OCI-LY3 (cell line): ENCODE data around the gene SMTN.

Source experiments
- H2AFZ ChIP-seq: fragments of 200-600, 300-600 bp; shearing (Covaris generic); 2 replicates; pipeline ENCODE4 v1.6.0; 2014; ENCODE audit warnings: antibody characterized with exemption, low read depth, low read length
- H3K27ac ChIP-seq: fragments of 200-600, 300-600 bp; sonication (generic); 2 replicates; pipeline ENCODE4 v1.5.1; 2014; ENCODE audit warnings: mild to moderate bottlenecking, low read length, moderate library complexity, mixed read lengths
- H3K27me3 ChIP-seq: fragments of 200-600, 300-600 bp; sonication (generic); 2 replicates; pipeline ENCODE4 v1.6.1; 2014; ENCODE audit warnings: low read depth, low read length, mixed read lengths
- H3K36me3 ChIP-seq: fragments of 200-600, 300-600 bp; sonication (generic); replicated peaks from 2 replicates; pipeline ENCODE3; 2014; ENCODE audit warnings: low read depth, low read length, mixed read lengths
- H3K4me1 ChIP-seq: fragments of 300-600, 200-600 bp; sonication (generic); 2 replicates; pipeline ENCODE4 v1.6.1; 2014; ENCODE audit warnings: low read length, mixed read lengths
- H3K4me2 ChIP-seq: fragments of 200-600, 300-600 bp; sonication (generic); 2 replicates; pipeline ENCODE4 v1.6.1; 2014; ENCODE audit warnings: low read length, mixed read lengths
- H3K4me3 ChIP-seq: fragments of 300-600, 200-600 bp; sonication (generic); 2 replicates; pipeline ENCODE4 v1.5.1; 2014; ENCODE audit warnings: antibody characterized with exemption, mild to moderate bottlenecking, low read length, moderate library complexity
- H3K79me2 ChIP-seq: fragments of 300-600, 200-600 bp; shearing (Covaris generic); 2 replicates; pipeline ENCODE4 v1.6.1; 2014; ENCODE audit warnings: mild to moderate bottlenecking, low read length, mixed read lengths
- H3K9ac ChIP-seq: fragments of 300-600, 200-600 bp; shearing (Covaris generic); 2 replicates; pipeline ENCODE4 v1.6.0; 2014; ENCODE audit warnings: mild to moderate bottlenecking, low read length, moderate library complexity
- H3K9me3 ChIP-seq: fragments of 200-600, 300-600 bp; shearing (Covaris generic); 2 replicates; pipeline ENCODE4 v1.6.1; 2014; ENCODE audit warnings: low read length, mixed read lengths; ENCODE audit not compliant: insufficient read depth
- H4K20me1 ChIP-seq: fragments of 200-600, 300-600 bp; sonication (generic); 2 replicates; pipeline ENCODE4 v1.6.1; 2016; ENCODE audit warnings: low read length, mixed read lengths; ENCODE audit not compliant: insufficient read depth
- CTCF ChIP-seq: fragments of 200-600, 300-600 bp; sonication (generic); IDR thresholded peaks from 2 replicates; pipeline ENCODE4 v1.5.1; 2014; ENCODE audit warnings: antibody characterized with exemption, low read length, low read depth
- EZH2phosphoT487 ChIP-seq: fragments of 200-600 bp; shearing (Covaris generic); IDR thresholded peaks from 2 replicates; pipeline ENCODE4 v1.6.1; 2018; ENCODE audit warnings: antibody characterized with exemption, mixed run types, low read depth

Gene SMTN

DNA sequence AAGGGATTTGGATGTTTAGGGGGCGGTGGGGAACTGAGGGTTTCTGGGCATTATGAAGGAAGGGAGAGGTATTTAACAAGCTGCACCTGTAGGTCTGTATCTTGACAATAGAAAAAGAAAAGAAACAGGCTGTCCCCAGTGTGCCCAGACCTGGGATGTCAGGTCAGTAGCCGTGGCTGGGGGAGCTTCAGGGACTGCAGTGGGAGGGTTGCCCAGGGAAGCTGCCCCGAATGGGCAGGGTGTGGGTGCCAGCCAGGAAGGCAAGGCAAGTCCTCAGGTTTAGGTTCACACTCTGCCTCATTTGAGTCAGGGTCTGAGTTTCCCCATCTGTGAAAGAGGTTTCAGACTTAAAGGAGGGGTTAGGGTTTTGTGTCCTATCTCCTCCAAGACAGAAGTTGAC is 43.2 kb downstream of the SMTN start:
- Histone ChIP-seq H3K4me2 (no peak overlapping the region), H3K79me2 (no peaks in the 10 kb centered on the region), H3K27me3 (no peaks in the 10 kb centered on the region), H3K36me3 (no peaks in the 10 kb centered on the region), H4K20me1 (no peaks in the 10 kb centered on the region), H3K4me3 (no peak overlapping the region), H2AFZ (no peak overlapping the region), H3K9ac (no peak overlapping the region), H3K9me3 (no peaks in the 10 kb centered on the region), H3K4me1 (peaks cover 6% of the 10 kb centered on the region; the same call in 1 of the 2 replicates), H3K27ac (no peak overlapping the region)
- no peak for TF ChIP-seq CTCF
- no peak for TF ChIP-seq EZH2phosphoT487

- no peaks in the 10 kb centered on the region for H3K27me3 ChIP-seq
- TF ChIP-seq EZH2phosphoT487 (no peak), CTCF (no peak)
- H3K4me1 ChIP-seq: peaks cover 6% of the 10 kb centered on the region; the same call in 1 of the 2 replicates
- no peak overlapping the region for H2AFZ ChIP-seq
- H3K4me3 ChIP-seq: no peak overlapping the region
- no peaks in the 10 kb centered on the region for H3K79me2 ChIP-seq
- H3K9me3 ChIP-seq: no peaks in the 10 kb centered on the region
- H3K27ac ChIP-seq: no peak overlapping the region
- H3K4me2 ChIP-seq: no peak overlapping the region
- H3K9ac ChIP-seq: no peak overlapping the region
- H4K20me1 ChIP-seq: no peaks in the 10 kb centered on the region
- no peaks in the 10 kb centered on the region for H3K36me3 ChIP-seq
These were observed 43.8 kb downstream of the SMTN start for GRCh38 chr22:31124811-31125465.

- TF ChIP-seq EZH2phosphoT487 (no peak), CTCF (no peak)
- Histone ChIP-seq H3K9me3 (no peaks in the 10 kb centered on the region), H3K4me3 (no peak overlapping the region), H3K36me3 (no peaks in the 10 kb centered on the region), H3K79me2 (no peaks in the 10 kb centered on the region), H3K4me2 (no peak overlapping the region), H3K4me1 (peaks cover 6% of the 10 kb centered on the region; the same call in 1 of the 2 replicates), H3K27me3 (no peaks in the 10 kb centered on the region), H4K20me1 (no peaks in the 10 kb centered on the region), H3K9ac (no peak overlapping the region), H3K27ac (no peak overlapping the region), H2AFZ (no peak overlapping the region)
These were observed 44.5 kb downstream of the SMTN start for GRCh38 chr22:31125521-31126117.

DNA sequence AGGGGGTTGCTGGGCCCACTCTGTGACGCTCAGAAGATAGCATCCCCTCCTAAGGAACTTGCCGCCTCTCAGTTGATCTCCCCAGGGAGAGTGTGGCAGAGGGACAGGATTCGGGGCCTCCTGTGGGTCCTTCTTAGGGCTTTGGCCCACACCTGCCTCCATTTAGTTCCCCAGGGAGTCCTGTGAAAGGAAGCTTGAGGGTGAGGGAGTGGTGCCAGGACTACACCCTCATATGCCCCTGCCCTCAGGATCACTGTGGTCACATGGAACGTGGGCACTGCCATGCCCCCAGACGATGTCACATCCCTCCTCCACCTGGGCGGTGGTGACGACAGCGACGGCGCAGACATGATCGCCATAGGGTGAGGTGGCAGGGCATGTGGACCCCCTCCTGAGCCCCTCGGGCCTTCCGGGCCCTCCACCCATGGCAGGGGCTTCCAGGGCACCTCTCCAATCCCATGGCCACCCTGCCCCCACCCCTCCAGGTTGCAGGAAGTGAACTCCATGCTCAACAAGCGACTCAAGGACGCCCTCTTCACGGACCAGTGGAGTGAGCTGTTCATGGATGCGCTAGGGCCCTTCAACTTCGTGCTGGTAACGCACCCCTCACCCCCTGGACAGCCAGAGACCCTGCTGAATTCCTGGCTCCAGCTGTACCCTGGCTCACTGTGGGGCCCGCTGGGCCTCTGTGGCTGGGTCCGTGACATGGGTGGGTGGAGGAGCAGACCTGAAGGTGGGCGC is 45.2 kb downstream of the SMTN start:
- Histone ChIP-seq H3K9me3 (no peaks in the 10 kb centered on the region), H3K27ac (no peak overlapping the region)

More for the DNA sequence above, 45.2 kb downstream of the SMTN start:
- Histone ChIP-seq H3K4me1 (peaks cover 6% of the 10 kb centered on the region; the same call in 1 of the 2 replicates), H3K9ac (no peak overlapping the region), H3K4me2 (no peak overlapping the region), H4K20me1 (no peaks in the 10 kb centered on the region), H3K36me3 (no peaks in the 10 kb centered on the region), H3K27me3 (no peaks in the 10 kb centered on the region), H2AFZ (no peak overlapping the region), H3K79me2 (no peaks in the 10 kb centered on the region), H3K4me3 (no peak overlapping the region)
- TF ChIP-seq EZH2phosphoT487 (no peak), CTCF (no peak)
